Measurements from ENCODE around the gene TMEM270. TPM values are rescaled to one million over a fixed set of nuclear protein-coding genes. Genes with fewer than 3 reads are reported as not detected.

TMEM270 gene
- total and polyA plus RNA-seq, 2 donors (not counting 1 experiment from before 2014, with no cell fraction given): not detected

DNA sequence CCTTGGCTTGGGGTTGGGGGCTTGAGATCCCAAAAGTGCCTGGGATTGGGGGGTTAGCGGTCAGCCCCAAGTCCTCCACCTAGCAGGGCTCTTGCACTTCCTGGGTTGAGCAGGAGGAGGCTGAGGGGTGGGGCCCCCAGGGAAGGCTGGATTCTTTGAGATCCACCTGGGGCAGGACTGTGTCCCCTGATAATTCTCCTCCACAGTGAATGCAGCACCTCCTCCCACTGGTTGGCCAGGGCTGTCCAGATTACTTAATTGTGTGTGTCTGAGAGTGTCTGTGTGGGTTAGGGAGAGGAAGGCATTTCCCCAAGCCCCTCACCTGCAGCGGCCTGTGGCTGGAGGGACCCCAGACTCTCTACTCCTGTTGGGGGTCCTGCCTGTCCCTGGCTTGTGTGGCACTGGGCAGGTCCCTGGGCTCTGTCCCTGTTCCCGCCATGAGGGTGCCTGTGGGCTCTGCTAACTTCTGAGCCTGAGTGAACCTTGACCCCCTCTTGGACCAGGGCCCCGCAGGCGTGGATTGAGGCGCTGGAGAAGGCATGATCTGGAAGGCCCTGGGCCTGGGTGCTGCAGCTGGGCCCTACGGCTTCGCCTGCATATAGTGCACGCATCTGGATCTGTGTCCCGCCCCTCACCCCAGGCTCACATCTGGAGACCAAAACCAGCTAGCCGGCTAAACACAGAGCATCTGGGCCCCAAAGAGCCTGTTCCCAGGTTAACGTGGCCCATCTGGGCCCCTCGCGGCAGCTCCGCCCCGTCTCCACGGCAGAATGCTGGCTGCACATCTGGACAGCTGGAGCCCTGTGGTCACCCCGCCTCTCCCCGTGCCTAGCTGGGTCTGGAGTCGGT, 10.4 kb downstream of the TMEM270 start:
- CTCF ChIA-PET: interaction anchor here (1.2 kb wide), 1 partner anchor 16 kb away, joined by 5 read pairs; no protein-coding TSS in a partner anchor
- no peaks in the 10 kb centered on the region for H3K27me3 Mint-ChIP-seq
- no peak overlapping the region for H3K27ac ChIP-seq (ENCODE audit: low read length in 2 of 2)
- H4K20me1 ChIP-seq (ENCODE audit: control insufficient read depth, insufficient read depth, low read length, poor library complexity, severe bottlenecking): no peaks in the 10 kb centered on the region
- ATAC-seq (ENCODE audit: low read depth) (no peak), DNase-seq (no peak)
- H2AFZ ChIP-seq (ENCODE audit: insufficient read depth, low read depth, low read length, poor library complexity, severe bottlenecking): no peak overlapping the region
- H3K79me2 ChIP-seq (ENCODE audit: control insufficient read depth, insufficient read depth, low read length): no peaks in the 10 kb centered on the region
- no peak overlapping the region for H3K9ac ChIP-seq (ENCODE audit: low read length)
- H3K27me3 ChIP-seq (replicated peaks in 1 of 4; ENCODE audit: control extremely low read depth in 1 of 4, control insufficient read depth in 3 of 4, insufficient read depth in 4 of 4, low read length in 3 of 4): no peaks in the 10 kb centered on the region
- H3K9me3 ChIP-seq (ENCODE audit: control extremely low read depth in 1 of 3, control insufficient read depth in 2 of 3, insufficient read depth in 1 of 3, low read length in 2 of 3): no peaks in the 10 kb centered on the region
- no peaks in the 10 kb centered on the region for H3K9me3 Mint-ChIP-seq (ENCODE audit: insufficient read depth)
- WGBS (ENCODE audit: insufficient coverage): 89% methylated on average over 20 of the region's 20 CpGs
- intact Hi-C loops (cut with micrococcal nuclease): no loop called here
- no peaks in the 10 kb centered on the region for H3K4me1 ChIP-seq (ENCODE audit: control insufficient read depth in 2 of 2, insufficient read depth in 2 of 2, low read length in 2 of 2)
- no peak overlapping the region for H3K27ac Mint-ChIP-seq
- no peaks in the 10 kb centered on the region for H3K4me1 Mint-ChIP-seq
- H3K4me3 Mint-ChIP-seq: no peak overlapping the region
- H3K36me3 ChIP-seq (replicated peaks in 1 of 2; ENCODE audit: control extremely low read depth in 1 of 2, control insufficient read depth in 1 of 2, extremely low read depth in 1 of 2, insufficient read depth in 2 of 2, low read length in 1 of 2): no peaks in the 10 kb centered on the region
- POLR2A ChIA-PET: no interaction called here
- no peak overlapping the region for H3K4me3 ChIP-seq (ENCODE audit: control extremely low read depth in 1 of 5, extremely low read depth in 1 of 5, insufficient read depth in 1 of 5, low read depth in 2 of 5, low read length in 4 of 5)
- TF ChIP-seq, protein P1, sequence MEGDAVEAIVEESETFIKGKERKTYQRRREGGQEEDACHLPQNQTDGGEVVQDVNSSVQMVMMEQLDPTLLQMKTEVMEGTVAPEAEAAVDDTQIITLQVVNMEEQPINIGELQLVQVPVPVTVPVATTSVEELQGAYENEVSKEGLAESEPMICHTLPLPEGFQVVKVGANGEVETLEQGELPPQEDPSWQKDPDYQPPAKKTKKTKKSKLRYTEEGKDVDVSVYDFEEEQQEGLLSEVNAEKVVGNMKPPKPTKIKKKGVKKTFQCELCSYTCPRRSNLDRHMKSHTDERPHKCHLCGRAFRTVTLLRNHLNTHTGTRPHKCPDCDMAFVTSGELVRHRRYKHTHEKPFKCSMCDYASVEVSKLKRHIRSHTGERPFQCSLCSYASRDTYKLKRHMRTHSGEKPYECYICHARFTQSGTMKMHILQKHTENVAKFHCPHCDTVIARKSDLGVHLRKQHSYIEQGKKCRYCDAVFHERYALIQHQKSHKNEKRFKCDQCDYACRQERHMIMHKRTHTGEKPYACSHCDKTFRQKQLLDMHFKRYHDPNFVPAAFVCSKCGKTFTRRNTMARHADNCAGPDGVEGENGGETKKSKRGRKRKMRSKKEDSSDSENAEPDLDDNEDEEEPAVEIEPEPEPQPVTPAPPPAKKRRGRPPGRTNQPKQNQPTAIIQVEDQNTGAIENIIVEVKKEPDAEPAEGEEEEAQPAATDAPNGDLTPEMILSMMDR (IDR thresholded peaks at IDR 0.05): no peak
- no peak for TF ChIP-seq EZH2 (IDR thresholded peaks at IDR 0.05; ENCODE audit: borderline replicate concordance, insufficient read depth, low read depth, low read length, poor library complexity, severe bottlenecking)
- H3K4me2 ChIP-seq (replicated peaks; ENCODE audit: low read depth, low read length, poor library complexity, severe bottlenecking): no peak overlapping the region

Measured in B cell (primary cell).